ENCODE measurements around the gene SPATS2L.

The SPATS2L gene

DNA sequence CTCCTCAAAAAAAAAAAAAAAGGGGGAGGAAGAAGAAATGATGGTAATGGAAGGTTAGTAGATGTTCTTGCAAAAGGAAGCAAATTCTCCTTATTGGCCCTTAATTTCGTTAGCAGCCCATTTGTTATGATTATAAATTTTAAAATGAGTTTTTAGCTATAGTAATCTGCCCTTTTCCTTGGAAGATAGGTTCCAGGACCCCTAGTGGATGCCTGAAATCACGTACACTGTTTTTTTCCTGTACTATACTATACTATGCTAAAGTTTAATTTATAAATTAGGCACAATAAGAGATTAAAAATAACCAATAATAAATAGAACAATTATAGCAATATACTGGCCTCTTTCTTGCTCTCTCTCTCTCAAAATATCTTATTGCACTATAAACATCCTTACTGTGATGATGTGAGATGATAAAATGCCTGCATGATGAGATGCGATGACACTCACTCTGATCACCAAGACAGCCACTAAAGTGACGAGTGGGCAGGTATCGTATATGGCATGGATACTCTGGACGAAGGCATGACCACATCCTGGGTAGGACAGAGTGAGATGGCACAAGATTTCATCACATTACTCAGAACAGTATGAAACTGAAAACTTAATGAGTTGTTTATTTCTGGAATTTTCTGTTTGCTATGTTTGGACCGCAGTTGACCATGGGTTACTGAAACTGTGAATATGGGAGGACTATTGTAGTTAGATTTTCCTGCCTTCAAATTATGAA is 116.2 kb downstream of the SPATS2L start:
- no peak overlapping the region for H3K4me3 Mint-ChIP-seq
- no peaks in the 10 kb centered on the region for H3K9me3 Mint-ChIP-seq
- DNase-seq = no peak
- H3K4me1 Mint-ChIP-seq (ENCODE audit: low read depth) = peaks cover 14% of the 10 kb centered on the region
- no peak overlapping the region for H3K27ac Mint-ChIP-seq
- H3K36me3 Mint-ChIP-seq (ENCODE audit: low read depth) = peaks cover 5% of the 10 kb centered on the region
- H3K27me3 Mint-ChIP-seq = no peaks in the 10 kb centered on the region

- H3K27me3 Mint-ChIP-seq = no peaks in the 10 kb centered on the region
- H3K4me1 Mint-ChIP-seq (ENCODE audit: low read depth) = peaks cover 14% of the 10 kb centered on the region
- H3K27ac Mint-ChIP-seq = no peak overlapping the region
- no peaks in the 10 kb centered on the region for H3K9me3 Mint-ChIP-seq
- H3K4me3 Mint-ChIP-seq = no peak overlapping the region
- no peak for DNase-seq
- peaks cover 5% of the 10 kb centered on the region for H3K36me3 Mint-ChIP-seq (ENCODE audit: low read depth)
Measured at GRCh38 chr2:200423541-200423940, 117.0 kb downstream of the SPATS2L start.

- Mint-ChIP-seq H3K4me1 (ENCODE audit: low read depth) (peaks cover 14% of the 10 kb centered on the region), H3K27me3 (no peaks in the 10 kb centered on the region), H3K27ac (no peak overlapping the region)
Measured at GRCh38 chr2:200425026-200425821, 118.7 kb downstream of the SPATS2L start.

DNA sequence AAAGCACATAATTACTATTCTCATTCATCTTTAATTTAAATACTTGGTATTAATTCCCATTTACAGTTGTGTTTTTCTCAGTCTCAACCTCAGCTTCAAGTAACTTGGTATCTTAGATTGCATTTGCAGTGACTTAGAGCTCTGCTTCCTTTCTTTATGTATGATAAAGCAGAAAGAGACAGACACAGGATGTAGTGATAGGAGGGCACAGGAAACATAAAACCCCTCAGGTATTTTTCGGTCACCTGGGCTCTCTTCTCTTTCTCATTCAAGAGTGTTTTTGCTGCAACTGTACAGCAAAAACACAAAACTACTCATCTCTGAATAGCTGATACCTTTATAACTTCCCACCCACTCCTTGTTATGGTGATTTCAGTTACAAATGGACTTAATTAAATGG is 120.3 kb downstream of the SPATS2L start:
- no peak for DNase-seq
- Mint-ChIP-seq H3K27ac (no peak overlapping the region), H3K4me1 (ENCODE audit: low read depth) (peaks cover 12% of the 10 kb centered on the region), H3K9me3 (no peaks in the 10 kb centered on the region), H3K36me3 (ENCODE audit: low read depth) (no peaks in the 10 kb centered on the region), H3K27me3 (no peaks in the 10 kb centered on the region), H3K4me3 (no peak overlapping the region)

More at GRCh38 chr2:200425026-200425821, 118.7 kb downstream of the SPATS2L start:
- no peaks in the 10 kb centered on the region for H3K9me3 Mint-ChIP-seq
- no peaks in the 10 kb centered on the region for H3K36me3 Mint-ChIP-seq (ENCODE audit: low read depth)
- DNase-seq = no peak
- H3K4me3 Mint-ChIP-seq = no peak overlapping the region

- Mint-ChIP-seq H3K27me3 (no peaks in the 10 kb centered on the region), H3K4me3 (no peak overlapping the region), H3K9me3 (no peaks in the 10 kb centered on the region), H3K36me3 (ENCODE audit: low read depth) (no peaks in the 10 kb centered on the region), H3K27ac (no peak overlapping the region), H3K4me1 (ENCODE audit: low read depth) (peaks cover 11% of the 10 kb centered on the region)
- no peak for DNase-seq
Measured at GRCh38 chr2:200428961-200429665, 122.6 kb downstream of the SPATS2L start.

DNA sequence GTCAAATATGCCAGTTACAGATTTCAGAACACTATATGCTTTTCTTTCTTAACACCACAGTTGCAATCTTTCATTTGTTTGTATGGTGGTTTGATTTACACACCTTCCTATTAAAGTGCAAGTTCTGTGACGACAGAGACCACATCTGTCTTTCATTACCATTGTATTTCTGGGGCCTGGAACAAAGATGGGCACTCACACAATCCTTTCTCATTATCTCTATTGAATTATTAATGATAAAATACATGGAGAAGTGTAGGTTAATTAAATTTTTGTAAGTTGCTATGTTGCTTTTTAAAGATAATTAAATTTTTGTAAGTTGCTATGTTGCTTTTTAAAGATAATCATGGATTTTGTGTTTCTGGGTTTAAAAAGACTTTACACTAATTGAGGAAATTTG is 123.5 kb downstream of the SPATS2L start:
- no peaks in the 10 kb centered on the region for H3K27me3 Mint-ChIP-seq
- peaks cover 11% of the 10 kb centered on the region for H3K4me1 Mint-ChIP-seq (ENCODE audit: low read depth)
- H3K36me3 Mint-ChIP-seq (ENCODE audit: low read depth) = no peaks in the 10 kb centered on the region
- DNase-seq = no peak
- H3K27ac Mint-ChIP-seq = no peak overlapping the region
- H3K4me3 Mint-ChIP-seq = no peak overlapping the region
- H3K9me3 Mint-ChIP-seq = no peaks in the 10 kb centered on the region

DNA sequence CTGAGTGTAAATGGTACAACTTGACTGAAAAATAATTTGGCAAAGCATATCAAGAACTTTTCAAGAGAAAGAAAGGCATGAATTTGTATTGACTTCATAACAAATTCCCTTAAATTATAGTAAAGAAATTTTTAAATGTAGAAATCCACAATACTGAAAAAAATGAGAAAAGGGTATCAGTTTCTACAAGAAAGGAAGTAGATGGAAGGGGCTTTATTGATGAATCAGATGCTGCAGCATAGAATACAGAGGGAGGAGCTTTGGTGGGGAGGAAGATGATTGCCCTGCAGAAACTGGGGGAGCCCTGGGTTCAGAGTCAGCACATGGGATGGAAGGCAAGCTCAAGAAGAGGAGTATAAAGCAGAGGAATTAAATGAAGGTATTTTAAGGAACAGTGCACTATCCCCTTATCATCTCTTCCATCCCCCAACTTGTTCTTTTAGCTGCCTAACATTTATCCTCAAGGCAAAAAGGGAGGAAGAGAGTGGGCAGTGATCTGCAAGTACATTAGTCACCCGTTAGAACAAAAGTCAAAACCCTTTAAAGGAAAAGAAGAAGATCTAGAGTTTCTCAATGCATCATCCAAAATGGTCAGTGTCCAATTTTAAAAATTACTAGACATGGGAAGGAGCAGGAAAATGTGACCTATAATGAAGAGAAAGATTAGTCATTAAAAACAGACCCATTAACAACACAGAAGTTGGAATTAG is 125.7 kb downstream of the SPATS2L start:
- Mint-ChIP-seq H3K9me3 (no peaks in the 10 kb centered on the region), H3K4me1 (ENCODE audit: low read depth) (peaks cover 5% of the 10 kb centered on the region), H3K27ac (no peak overlapping the region), H3K36me3 (ENCODE audit: low read depth) (no peaks in the 10 kb centered on the region), H3K4me3 (no peak overlapping the region), H3K27me3 (no peaks in the 10 kb centered on the region)
- no peak for DNase-seq

- Mint-ChIP-seq H3K9me3 (no peaks in the 10 kb centered on the region), H3K36me3 (ENCODE audit: low read depth) (no peaks in the 10 kb centered on the region), H3K4me3 (no peak overlapping the region), H3K4me1 (ENCODE audit: low read depth) (peaks cover 5% of the 10 kb centered on the region), H3K27me3 (no peaks in the 10 kb centered on the region), H3K27ac (no peak overlapping the region)
- no peak for DNase-seq
Measured at GRCh38 chr2:200435379-200435778, 128.9 kb downstream of the SPATS2L start.

DNA sequence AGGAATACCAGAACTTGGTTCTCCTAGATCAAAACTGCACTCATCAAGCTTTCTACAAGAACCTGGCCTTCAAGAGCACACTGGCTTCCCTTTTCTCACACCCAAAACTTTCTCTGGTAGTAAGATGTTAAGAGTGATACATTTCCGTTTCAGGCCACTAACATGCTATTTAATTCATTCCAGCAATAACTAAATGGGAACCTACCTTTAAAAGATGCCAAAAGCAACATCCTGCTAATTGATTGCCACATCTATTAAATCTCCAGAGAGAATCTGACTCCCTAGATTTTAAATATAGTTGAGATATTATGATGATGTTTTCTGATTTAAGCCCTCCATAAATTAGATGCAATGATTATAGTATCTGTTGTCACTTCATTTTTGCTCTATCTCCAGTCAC is 131.8 kb downstream of the SPATS2L start:
- no peaks in the 10 kb centered on the region for H3K4me1 Mint-ChIP-seq (ENCODE audit: low read depth)

GRCh38 chr2:200438846-200439245 is 132.4 kb downstream of the SPATS2L start:
- Mint-ChIP-seq H3K27me3 (no peaks in the 10 kb centered on the region), H3K9me3 (no peaks in the 10 kb centered on the region), H3K36me3 (ENCODE audit: low read depth) (no peaks in the 10 kb centered on the region), H3K4me3 (no peak overlapping the region), H3K27ac (no peak overlapping the region), H3K4me1 (ENCODE audit: low read depth) (no peaks in the 10 kb centered on the region)
- no peak for DNase-seq

More for the DNA sequence above, 131.8 kb downstream of the SPATS2L start:
- H3K9me3 Mint-ChIP-seq = no peaks in the 10 kb centered on the region
- H3K27ac Mint-ChIP-seq = no peak overlapping the region
- H3K27me3 Mint-ChIP-seq = no peaks in the 10 kb centered on the region
- DNase-seq = no peak
- H3K36me3 Mint-ChIP-seq (ENCODE audit: low read depth) = no peaks in the 10 kb centered on the region
- no peak overlapping the region for H3K4me3 Mint-ChIP-seq

GRCh38 chr2:200439981-200440380 is 133.5 kb downstream of the SPATS2L start:
- H3K27me3 Mint-ChIP-seq = no peaks in the 10 kb centered on the region
- no peak overlapping the region for H3K27ac Mint-ChIP-seq
- H3K36me3 Mint-ChIP-seq (ENCODE audit: low read depth) = no peaks in the 10 kb centered on the region
- H3K4me3 Mint-ChIP-seq = no peak overlapping the region
- no peak for DNase-seq
- no peaks in the 10 kb centered on the region for H3K4me1 Mint-ChIP-seq (ENCODE audit: low read depth)
- no peaks in the 10 kb centered on the region for H3K9me3 Mint-ChIP-seq

GRCh38 chr2:200442471-200442870 is 136.0 kb downstream of the SPATS2L start:
- no peak for DNase-seq
- Mint-ChIP-seq H3K36me3 (ENCODE audit: low read depth) (no peaks in the 10 kb centered on the region), H3K9me3 (no peaks in the 10 kb centered on the region), H3K4me3 (no peak overlapping the region), H3K27me3 (no peaks in the 10 kb centered on the region), H3K27ac (no peak overlapping the region), H3K4me1 (ENCODE audit: low read depth) (peaks cover 14% of the 10 kb centered on the region)

DNA sequence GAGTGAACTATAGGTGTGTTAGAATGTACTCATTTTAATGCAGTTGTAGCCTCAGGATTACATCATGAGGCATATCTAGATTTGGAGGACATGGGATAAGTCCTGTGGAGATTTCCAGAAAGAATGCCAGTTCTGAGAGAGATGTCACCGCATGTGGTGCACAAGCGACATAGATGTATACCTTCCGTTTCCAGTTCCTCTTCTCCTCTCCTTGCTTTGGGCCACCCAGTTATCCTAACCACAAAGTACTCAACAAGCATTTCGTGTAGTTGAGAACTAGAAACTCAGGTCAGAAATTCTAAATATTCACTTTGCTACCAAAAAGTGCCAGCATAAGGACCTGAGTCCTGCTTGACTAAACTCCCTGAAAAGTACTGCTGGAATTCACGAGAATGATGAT is 136.9 kb downstream of the SPATS2L start:
- Mint-ChIP-seq H3K36me3 (ENCODE audit: low read depth) (no peaks in the 10 kb centered on the region), H3K9me3 (no peaks in the 10 kb centered on the region), H3K27me3 (no peaks in the 10 kb centered on the region), H3K27ac (no peak overlapping the region), H3K4me1 (ENCODE audit: low read depth) (peaks cover 15% of the 10 kb centered on the region), H3K4me3 (no peak overlapping the region)
- no peak for DNase-seq

DNA sequence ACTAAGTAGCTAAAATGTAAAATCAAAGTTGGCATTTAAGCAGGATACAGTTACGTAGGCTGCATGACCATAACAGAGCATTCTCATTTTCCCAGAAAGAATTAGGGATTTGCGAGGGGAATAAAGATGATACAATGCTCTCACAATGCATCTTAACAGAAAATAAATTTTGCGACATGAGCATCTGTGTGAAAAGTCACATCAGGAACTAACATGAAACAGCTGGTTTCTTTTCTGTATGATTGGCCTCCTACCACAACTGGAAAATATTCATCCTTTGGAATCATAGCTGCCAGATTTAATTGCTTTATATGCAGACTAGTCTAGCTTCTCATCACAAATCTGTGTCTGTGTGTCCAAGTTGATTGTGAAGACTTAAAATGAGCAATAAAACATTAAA is 137.4 kb downstream of the SPATS2L start:
- no peaks in the 10 kb centered on the region for H3K36me3 Mint-ChIP-seq (ENCODE audit: low read depth)

More for the DNA sequence above, 137.4 kb downstream of the SPATS2L start:
- H3K27ac Mint-ChIP-seq = no peak overlapping the region
- peaks cover 20% of the 10 kb centered on the region for H3K4me1 Mint-ChIP-seq (ENCODE audit: low read depth)
- H3K9me3 Mint-ChIP-seq = no peaks in the 10 kb centered on the region
- no peak overlapping the region for H3K4me3 Mint-ChIP-seq
- DNase-seq = no peak
- no peaks in the 10 kb centered on the region for H3K27me3 Mint-ChIP-seq

All from activated T-cell treated with anti-CD3 and anti-CD28 coated beads, Interleukin-2, amount 50 U/mL, for 24 hours (primary cell).